RPMI8226 (cell line): Measurements from ENCODE around the gene BTN1A1.
A peak's percentile ranks its signal among the peaks of the same experiment; 100 is the strongest.
"Not testable (repeated sequence)": the region's sequence is repeated elsewhere in the genome, so short reads cannot be mapped to it uniquely, and the experiment has no call there.

Experiments used
- DNase-seq: peaks from one replicate; pipeline ENCODE4 v3.0.0-alpha.2; 2015

The BTN1A1 gene

GRCh38 chr6:26514984-26515383 lies 14.9 kb downstream of the BTN1A1 start:
- no peak for DNase-seq

DNA sequence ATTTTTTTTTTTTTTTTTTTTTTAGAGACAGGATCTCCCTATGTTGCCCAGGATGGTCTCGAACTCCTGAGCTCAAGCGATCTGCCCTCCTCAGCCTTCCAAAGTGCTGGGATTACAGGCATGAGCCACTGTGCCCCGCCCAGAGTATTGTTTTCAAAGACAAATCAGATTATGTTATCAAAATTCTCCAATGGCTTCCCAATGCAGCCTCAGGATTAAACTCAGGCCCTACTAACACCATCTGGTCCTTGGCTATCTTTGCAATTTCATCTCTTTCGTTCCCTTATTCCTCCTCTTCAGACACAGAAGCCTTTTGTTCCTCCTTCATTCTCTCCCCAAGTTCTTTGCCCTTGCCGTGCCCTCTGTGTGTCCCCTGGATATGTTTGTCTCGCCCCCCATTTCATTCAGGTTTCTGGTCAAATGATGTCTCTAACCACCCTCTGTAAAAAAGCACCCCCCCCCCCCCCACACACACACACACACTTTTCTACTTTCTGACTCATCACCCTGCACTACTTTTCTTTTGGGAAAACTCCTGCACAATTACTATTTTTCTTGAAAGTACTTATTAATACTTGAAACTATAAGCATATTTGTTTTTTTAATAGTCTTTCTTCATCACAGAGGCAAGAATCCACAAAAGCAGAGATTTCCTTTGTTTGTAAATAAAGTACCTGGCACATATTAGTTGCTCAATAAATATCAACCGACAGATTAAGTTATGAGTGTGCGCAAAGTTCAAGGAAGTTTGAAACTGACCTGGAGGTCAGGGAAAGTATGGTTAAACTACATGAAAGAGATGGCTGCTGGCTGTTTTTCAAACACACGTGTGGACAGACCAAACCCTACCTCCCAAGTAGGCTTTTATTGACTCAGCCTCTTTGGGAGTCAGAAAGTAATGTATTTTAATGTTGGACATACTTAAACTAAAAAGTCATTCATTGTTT lies 16.7 kb downstream of the BTN1A1 start:
- no peak for DNase-seq

GRCh38 chr6:26519359-26519758 lies 19.3 kb downstream of the BTN1A1 start:
- no peak for DNase-seq

DNA sequence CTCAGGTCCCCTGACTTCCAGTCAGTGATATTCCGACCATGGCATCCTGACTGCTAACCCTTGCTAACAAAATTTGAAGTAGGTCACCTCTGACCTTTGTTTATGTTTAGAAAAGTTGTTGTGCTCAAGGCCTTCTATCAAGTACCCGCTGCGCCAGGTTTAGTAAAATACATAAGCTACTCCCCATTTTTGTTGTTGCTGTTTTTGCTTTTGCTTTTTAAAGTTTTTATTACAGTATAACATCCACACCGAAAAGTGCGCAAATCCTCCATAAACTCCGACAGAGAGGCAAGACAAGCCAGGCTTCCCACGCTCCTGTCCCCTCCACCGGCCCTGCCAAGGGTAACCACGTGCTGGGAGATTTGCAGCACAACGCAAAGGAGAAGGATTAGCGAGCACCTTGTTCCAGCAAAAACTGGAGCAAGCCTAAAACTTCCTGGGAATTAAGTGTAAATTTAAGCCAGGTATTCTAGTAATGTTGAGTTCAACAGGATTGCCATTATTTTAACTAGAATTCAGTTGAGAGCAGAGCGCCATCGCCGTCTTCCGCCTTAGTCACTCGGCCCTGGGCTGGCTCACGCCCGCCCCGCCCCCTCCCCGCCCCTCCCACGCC lies 20.2 kb downstream of the BTN1A1 start:
- no peak for DNase-seq

DNA sequence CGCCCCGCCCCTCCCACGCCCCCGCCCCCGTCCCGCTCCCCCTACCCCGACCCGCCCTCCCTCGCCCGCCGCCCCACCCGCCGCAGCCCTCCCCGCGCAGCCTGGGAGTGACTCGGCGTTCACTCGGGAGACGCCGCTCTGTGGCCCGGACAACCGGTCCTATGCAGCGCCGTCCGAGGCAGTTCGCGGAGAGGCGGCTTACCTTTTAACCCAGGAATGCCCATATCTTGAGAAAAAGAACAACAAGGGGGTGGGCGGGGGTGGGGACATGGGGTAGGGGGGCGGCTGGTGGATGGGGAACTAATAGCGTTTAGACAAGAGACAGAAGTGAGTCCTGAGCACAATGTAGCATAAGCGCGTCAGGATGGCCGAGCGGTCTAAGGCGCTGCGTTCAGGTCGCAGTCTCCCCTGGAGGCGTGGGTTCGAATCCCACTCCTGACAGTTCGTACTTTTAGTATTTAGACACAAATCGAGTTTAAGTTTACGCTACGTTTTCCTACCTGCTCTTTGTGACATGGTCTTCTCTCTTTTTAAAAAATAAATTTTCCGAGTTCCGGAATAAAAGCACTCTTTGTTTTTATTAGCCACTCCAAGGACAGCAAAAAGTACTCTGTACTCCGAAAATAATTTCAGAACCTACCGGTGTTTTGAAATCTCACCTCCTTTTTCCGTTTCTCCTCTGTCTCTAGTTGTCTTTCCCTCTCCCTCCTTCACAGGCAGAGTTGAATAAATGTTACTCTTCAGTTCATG lies 20.9 kb downstream of the BTN1A1 start:
- DNase-seq: peak; percentile 94

DNA sequence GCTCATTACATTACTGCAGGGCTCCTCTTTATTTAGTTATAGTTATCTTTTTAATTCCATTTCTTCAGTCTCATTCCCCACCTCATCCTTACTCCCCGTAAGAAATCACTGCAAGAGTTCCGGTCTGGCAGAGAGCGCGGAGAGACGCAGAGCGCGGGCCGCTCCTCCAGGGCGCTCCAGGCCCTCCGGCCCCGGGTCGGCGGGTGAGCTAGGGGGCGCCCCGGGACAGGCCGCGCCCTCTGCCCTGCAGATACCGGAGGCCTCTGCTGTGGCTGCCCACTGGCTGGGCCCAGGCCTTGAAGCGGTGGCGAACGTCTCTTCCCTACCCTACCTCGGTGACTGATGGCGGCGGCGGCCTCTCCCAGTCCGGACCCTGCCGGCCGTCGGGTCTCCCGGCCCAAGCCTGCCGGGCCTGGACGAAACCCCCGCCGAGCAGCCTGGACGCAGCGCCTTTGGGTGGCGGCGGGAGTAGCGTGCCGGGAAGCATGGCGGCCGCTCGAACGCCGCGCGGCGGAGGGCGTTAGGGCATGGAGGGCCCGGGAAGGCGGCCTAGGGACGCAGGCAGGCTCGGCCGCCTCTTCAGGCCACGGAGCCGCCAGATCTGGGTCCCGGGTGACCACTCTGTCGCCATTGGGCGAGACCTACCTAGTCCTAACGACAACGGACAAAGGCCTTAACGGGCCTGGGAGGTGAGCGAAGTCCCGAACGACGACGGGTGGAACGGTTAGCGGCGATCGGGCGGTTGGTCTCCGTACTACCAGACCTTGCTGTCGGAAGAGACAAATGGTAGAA lies 21.7 kb downstream of the BTN1A1 start:
- DNase-seq: peak; percentile 93

GRCh38 chr6:26522486-26523228 lies 22.6 kb downstream of the BTN1A1 start:
- not testable (repeated sequence) for DNase-seq

GRCh38 chr6:26524314-26524713 lies 24.2 kb downstream of the BTN1A1 start:
- not testable (repeated sequence) for DNase-seq

GRCh38 chr6:26524722-26525370 lies 24.7 kb downstream of the BTN1A1 start:
- DNase-seq: no peak

DNA sequence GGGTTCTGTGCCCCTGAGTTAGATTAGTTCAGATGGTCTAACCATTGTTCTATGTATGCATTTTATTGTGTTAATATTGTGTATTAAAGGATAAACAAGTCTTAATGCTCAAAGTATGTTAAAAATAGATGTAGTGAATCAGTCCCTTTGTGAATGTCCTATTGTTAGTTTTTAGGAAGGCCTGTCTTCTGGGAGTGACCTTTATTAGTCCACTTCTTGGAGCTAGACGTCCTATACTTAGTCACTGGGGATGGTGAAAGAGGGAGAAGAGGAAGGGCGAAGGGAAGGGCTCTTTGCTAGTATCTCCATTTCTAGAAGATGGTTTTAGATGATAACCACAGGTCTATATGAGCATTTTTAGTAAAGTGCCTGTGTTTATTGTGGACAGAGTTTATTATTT lies 25.7 kb downstream of the BTN1A1 start:
- no peak for DNase-seq

GRCh38 chr6:26526928-26527327 lies 26.8 kb downstream of the BTN1A1 start:
- no peak for DNase-seq

- no peak for DNase-seq
Observed at GRCh38 chr6:26530203-26530602, 30.1 kb downstream of the BTN1A1 start.

- DNase-seq: peak; percentile 47
Observed at GRCh38 chr6:26531897-26532296, 31.8 kb downstream of the BTN1A1 start.

- peak; percentile 97 for DNase-seq
Observed at GRCh38 chr6:26532699-26533531, 32.8 kb downstream of the BTN1A1 start.

DNA sequence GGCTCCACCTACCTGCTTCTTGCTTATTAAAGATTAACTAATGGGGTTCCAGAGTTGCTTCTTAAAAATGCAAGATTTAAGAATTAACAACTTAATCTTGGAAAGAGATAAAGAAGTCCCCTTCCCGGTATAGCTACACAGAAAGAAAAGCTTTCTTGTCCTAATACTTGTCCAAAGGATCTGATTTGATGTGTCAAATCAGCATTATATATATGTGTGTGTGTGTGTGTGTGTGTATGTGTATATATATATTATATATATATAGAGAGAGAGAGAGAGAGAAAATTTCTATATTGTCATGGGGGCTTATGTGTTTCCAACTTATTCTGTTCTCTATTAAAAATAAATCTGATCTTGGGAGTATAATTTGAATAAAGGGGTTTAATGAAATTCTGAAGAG lies 33.4 kb downstream of the BTN1A1 start:
- DNase-seq: no peak

GRCh38 chr6:26534681-26535465 lies 34.8 kb downstream of the BTN1A1 start:
- DNase-seq: peak; percentile 88

DNA sequence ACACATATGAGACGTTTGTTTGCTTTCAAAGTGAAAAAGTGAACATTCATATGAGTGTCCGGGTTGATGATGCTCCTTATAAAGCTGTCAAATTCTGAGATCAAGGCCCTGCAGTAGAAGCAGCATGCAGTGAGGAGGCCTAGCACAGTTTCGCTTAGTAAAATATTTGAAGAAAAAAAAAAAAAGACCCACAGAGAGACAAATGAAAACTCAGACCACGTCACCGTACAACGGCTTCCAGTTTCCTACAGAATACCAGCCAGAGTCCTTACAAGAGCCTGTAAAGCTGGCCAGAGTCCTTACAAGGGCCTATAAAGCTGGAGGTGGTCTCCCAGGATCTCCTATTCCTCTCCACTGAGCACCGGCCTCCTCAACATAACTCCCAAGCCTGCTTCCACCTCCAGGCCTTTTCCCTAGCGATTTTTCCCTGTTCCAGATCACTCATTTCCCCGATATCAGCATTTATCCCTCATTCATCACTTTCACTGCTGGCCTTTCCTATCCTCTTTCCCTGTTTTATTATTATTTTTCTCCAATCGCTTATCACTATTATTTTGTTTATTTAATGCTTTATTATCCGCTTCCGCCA lies 36.6 kb downstream of the BTN1A1 start:
- DNase-seq: peak; percentile 78

GRCh38 chr6:26537160-26537845 lies 37.2 kb downstream of the BTN1A1 start:
- peak; percentile 97 for DNase-seq
